Osteoblast (primary cell): ENCODE results near the gene ERGIC3. TPM values are rescaled to one million over a fixed set of nuclear protein-coding genes. Genes with fewer than 3 reads are reported as not detected.

Experiments used
- DNase-seq: peaks from one replicate; pipeline ENCODE4 v3.0.0; 2011; ENCODE audit warnings: low spot score, mixed read lengths; ENCODE audit not compliant: insufficient read length; ENCODE audit errors: missing footprints
- H2AFZ ChIP-seq: 2 replicates; pipeline ENCODE4 v1.6.0; 2011; ENCODE audit warnings: mild to moderate bottlenecking, low read length
- H3K27ac ChIP-seq: 2 replicates; pipeline ENCODE4 v1.5.1; 2011; ENCODE audit warnings: mild to moderate bottlenecking, low read depth, low read length, moderate library complexity
- H3K27me3 ChIP-seq: 2 replicates; pipeline ENCODE4 v1.6.0; 2012; ENCODE audit warnings: mild to moderate bottlenecking, control low read depth, inconsistent platforms, low read length, moderate library complexity; ENCODE audit not compliant: insufficient read depth
- H3K36me3 ChIP-seq: 2 replicates; pipeline ENCODE4 v1.5.1; 2011; ENCODE audit warnings: mild to moderate bottlenecking, low read length, control low read depth, moderate library complexity; ENCODE audit not compliant: insufficient read depth
- H3K4me1 ChIP-seq: 2 replicates; pipeline ENCODE4 v1.5.1; 2011; ENCODE audit warnings: mild to moderate bottlenecking, low read length, control low read depth, moderate library complexity; ENCODE audit not compliant: insufficient read depth
- H3K4me2 ChIP-seq: 2 replicates; pipeline ENCODE4 v1.6.0; 2011; ENCODE audit warnings: mild to moderate bottlenecking, low read length; ENCODE audit not compliant: insufficient read depth
- H3K4me3 ChIP-seq: fragments of 200-600 bp; sonication (generic); 3 replicates; pipeline ENCODE4 v1.5.1; 2012; ENCODE audit warnings: mild to moderate bottlenecking, low read length, inconsistent platforms; ENCODE audit not compliant: insufficient read depth
- H3K79me2 ChIP-seq: 2 replicates; pipeline ENCODE4 v1.6.0; 2012; ENCODE audit warnings: mild to moderate bottlenecking, low read length, control low read depth, inconsistent platforms; ENCODE audit not compliant: insufficient read depth
- H3K9me3 ChIP-seq: 2 replicates; pipeline ENCODE4 v1.5.1; 2011; ENCODE audit warnings: low read depth, low read length, control low read depth
- H4K20me1 ChIP-seq: 2 replicates; pipeline ENCODE4 v1.6.0; 2012; ENCODE audit warnings: mild to moderate bottlenecking, low read length, control low read depth; ENCODE audit not compliant: insufficient read depth
- total RNA-seq: library from RNA; depleted of rRNA; stranded (reverse); fragments of >200 nt; gene quantifications from 2 replicates; pipeline ENCODE4 v1.2.3, GENCODE V29; 2012
- TF ChIP-seq, protein P1 (sequence below): IDR thresholded peaks from 2 replicates; pipeline ENCODE4 v1.5.1; 2011; ENCODE audit warnings: mild to moderate bottlenecking, low read depth, low read length, moderate library complexity; ENCODE audit errors: extremely low read depth

Gene ERGIC3
- total RNA-seq, 1 donor = 538 TPM

- H3K4me2 ChIP-seq = no peak overlapping the region
- H3K79me2 ChIP-seq = no peaks in the 10 kb centered on the region
- no peaks in the 10 kb centered on the region for H4K20me1 ChIP-seq
- no peak overlapping the region for H3K4me3 ChIP-seq
- H3K9me3 ChIP-seq = peaks cover 2% of the 10 kb centered on the region
- no peaks in the 10 kb centered on the region for H3K27me3 ChIP-seq
- DNase-seq = no peak
- no peak overlapping the region for H3K27ac ChIP-seq
- no peak overlapping the region for H2AFZ ChIP-seq
- TF ChIP-seq, protein P1, sequence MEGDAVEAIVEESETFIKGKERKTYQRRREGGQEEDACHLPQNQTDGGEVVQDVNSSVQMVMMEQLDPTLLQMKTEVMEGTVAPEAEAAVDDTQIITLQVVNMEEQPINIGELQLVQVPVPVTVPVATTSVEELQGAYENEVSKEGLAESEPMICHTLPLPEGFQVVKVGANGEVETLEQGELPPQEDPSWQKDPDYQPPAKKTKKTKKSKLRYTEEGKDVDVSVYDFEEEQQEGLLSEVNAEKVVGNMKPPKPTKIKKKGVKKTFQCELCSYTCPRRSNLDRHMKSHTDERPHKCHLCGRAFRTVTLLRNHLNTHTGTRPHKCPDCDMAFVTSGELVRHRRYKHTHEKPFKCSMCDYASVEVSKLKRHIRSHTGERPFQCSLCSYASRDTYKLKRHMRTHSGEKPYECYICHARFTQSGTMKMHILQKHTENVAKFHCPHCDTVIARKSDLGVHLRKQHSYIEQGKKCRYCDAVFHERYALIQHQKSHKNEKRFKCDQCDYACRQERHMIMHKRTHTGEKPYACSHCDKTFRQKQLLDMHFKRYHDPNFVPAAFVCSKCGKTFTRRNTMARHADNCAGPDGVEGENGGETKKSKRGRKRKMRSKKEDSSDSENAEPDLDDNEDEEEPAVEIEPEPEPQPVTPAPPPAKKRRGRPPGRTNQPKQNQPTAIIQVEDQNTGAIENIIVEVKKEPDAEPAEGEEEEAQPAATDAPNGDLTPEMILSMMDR = no peak
- H3K36me3 ChIP-seq = no peaks in the 10 kb centered on the region
- H3K4me1 ChIP-seq = no peaks in the 10 kb centered on the region
Measured at GRCh38 chr20:35572838-35573237, 31.0 kb downstream of the ERGIC3 start.

DNA sequence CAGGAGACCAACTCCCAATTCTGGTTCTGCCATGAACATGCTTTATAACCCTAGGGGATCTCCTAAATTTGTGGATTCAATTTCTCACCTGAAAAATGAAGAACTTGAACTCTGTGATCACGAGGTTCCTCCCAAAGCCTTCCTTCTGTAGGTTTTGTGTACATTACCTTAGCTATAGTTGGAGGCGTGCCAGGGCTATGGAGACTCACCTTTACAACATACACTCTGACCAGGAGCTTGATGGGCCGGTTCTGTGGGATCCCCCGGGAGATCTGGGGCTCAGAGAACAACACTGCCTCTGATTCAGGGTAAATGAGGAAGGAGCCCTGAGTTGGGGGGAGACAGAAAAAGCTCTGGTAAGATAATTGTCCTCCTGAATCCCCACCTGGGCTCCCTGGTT lies 34.1 kb downstream of the ERGIC3 start:
- H3K27me3 ChIP-seq = no peaks in the 10 kb centered on the region
- H3K9me3 ChIP-seq = peaks cover 2% of the 10 kb centered on the region
- no peak overlapping the region for H2AFZ ChIP-seq
- H3K4me2 ChIP-seq = no peak overlapping the region
- no peak overlapping the region for H3K4me3 ChIP-seq
- no peaks in the 10 kb centered on the region for H3K79me2 ChIP-seq
- no peaks in the 10 kb centered on the region for H4K20me1 ChIP-seq
- no peak overlapping the region for H3K27ac ChIP-seq
- DNase-seq = no peak
- H3K36me3 ChIP-seq = no peaks in the 10 kb centered on the region
- TF ChIP-seq, protein P1 = no peak
- H3K4me1 ChIP-seq = no peaks in the 10 kb centered on the region

DNA sequence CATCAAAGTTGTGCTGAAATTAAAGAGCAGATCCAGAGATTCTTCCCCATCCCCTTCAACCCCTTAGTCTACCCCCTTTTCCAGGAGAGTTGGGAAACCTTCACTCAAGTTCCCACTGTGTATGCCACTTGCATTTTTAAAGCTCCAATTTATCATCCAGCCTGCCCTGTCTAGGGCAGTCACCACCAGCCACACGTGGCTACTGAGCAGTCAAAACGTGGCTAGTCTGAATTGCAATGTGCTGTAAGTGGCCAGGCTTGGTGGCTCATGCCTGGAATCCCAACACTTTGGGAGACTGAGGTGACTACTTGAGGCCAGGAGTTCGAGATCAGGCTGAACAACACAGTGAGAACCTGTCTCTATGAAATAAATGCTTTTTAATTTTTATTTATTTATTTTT lies 34.9 kb downstream of the ERGIC3 start:
- Histone ChIP-seq H2AFZ (no peak overlapping the region), H3K79me2 (no peaks in the 10 kb centered on the region), H3K9me3 (peaks cover 2% of the 10 kb centered on the region), H3K27ac (no peak overlapping the region), H3K4me2 (no peak overlapping the region), H3K4me3 (no peak overlapping the region), H3K36me3 (no peaks in the 10 kb centered on the region), H4K20me1 (no peaks in the 10 kb centered on the region), H3K27me3 (no peaks in the 10 kb centered on the region), H3K4me1 (no peaks in the 10 kb centered on the region)
- no peak for DNase-seq
- TF ChIP-seq, protein P1 = no peak

- no peak overlapping the region for H3K27ac ChIP-seq
- no peaks in the 10 kb centered on the region for H4K20me1 ChIP-seq
- no peak overlapping the region for H2AFZ ChIP-seq
- H3K79me2 ChIP-seq = no peaks in the 10 kb centered on the region
- peak; percentile 4 for DNase-seq
- no peaks in the 10 kb centered on the region for H3K36me3 ChIP-seq
- no peaks in the 10 kb centered on the region for H3K9me3 ChIP-seq
- no peaks in the 10 kb centered on the region for H3K27me3 ChIP-seq
- no peak overlapping the region for H3K4me2 ChIP-seq
- TF ChIP-seq, protein P1 = no peak
- no peaks in the 10 kb centered on the region for H3K4me1 ChIP-seq
- no peak overlapping the region for H3K4me3 ChIP-seq
Measured at GRCh38 chr20:35578469-35578868, 36.6 kb downstream of the ERGIC3 start.
